Measurements from ENCODE around the gene CDX2.
"Not testable (repeated sequence)": the region's sequence is repeated elsewhere in the genome, so short reads cannot be mapped to it uniquely, and the experiment has no call there.

The CDX2 gene, protein sequence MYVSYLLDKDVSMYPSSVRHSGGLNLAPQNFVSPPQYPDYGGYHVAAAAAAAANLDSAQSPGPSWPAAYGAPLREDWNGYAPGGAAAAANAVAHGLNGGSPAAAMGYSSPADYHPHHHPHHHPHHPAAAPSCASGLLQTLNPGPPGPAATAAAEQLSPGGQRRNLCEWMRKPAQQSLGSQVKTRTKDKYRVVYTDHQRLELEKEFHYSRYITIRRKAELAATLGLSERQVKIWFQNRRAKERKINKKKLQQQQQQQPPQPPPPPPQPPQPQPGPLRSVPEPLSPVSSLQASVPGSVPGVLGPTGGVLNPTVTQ

DNA sequence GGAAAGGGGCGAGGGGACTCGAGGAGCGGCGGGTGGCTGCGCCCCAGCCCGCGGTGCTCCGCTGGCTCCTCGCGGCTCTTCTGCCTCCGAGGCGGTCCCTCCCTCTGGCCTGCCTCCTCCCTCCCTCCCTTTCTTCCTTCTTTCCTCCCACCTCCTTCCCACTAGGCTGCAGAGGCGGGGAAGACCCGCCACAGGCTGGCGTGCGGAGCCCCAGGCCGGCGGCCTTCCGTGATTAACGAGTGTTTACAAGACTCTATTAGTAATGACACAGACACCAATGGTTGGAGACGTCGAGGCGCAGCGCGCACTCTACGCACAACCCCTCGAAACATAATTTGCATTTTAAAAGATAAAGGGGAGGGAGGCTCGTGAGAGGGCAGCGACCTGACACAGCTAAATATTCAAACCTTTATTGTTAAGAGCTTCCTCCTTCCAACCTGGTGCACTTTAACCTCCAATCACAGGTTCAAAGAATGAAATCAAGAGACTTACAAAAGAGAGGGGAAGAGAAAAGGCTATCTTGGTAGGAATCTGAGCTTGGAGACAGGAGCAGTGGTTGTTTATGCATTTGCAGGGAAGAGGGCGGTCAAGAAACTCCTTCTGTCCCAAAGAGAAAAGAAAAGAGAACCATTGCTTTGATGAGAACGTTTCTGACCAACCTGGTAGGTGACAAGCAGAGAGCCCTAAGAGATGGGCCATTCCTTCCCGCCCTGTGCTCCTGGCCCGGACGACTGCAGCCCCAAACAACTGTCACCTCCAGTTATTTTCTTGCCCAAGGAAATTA, at the start of gene CDX2:
CDX2 (minus strand) TSS at position 234 of the 784 bp plus-strand sequence. CDS start 309 bp downstream, outside the sequence.
- DNase-seq (ENCODE audit: low read depth in 2 of 2), result no peak

- no peak for DNase-seq (ENCODE audit: low read depth in 2 of 2)
Observed at GRCh38 chr13:28014301-28014700, 45.2 kb upstream of the CDX2 start.

- DNase-seq (ENCODE audit: low read depth in 2 of 2), result no peak
Observed at GRCh38 chr13:28013482-28013881, 44.4 kb upstream of the CDX2 start.

- DNase-seq (ENCODE audit: low read depth in 2 of 2), result no peak
Observed at GRCh38 chr13:28012896-28013295, 43.8 kb upstream of the CDX2 start.

- no peak for DNase-seq (ENCODE audit: low read depth in 2 of 2)
Observed at GRCh38 chr13:28012383-28012782, 43.3 kb upstream of the CDX2 start.

- DNase-seq (ENCODE audit: low read depth in 2 of 2), result no peak
Observed at GRCh38 chr13:28010046-28010445, 40.9 kb upstream of the CDX2 start.

GRCh38 chr13:28005016-28005415, 35.9 kb upstream of the CDX2 start:
- not testable (repeated sequence) for DNase-seq (ENCODE audit: low read depth in 2 of 2)

GRCh38 chr13:28002886-28003698, 34.0 kb upstream of the CDX2 start:
- no peak for DNase-seq (ENCODE audit: low read depth in 2 of 2)

GRCh38 chr13:28001837-28002473, 32.8 kb upstream of the CDX2 start:
- DNase-seq (ENCODE audit: low read depth in 2 of 2), result no peak

DNA sequence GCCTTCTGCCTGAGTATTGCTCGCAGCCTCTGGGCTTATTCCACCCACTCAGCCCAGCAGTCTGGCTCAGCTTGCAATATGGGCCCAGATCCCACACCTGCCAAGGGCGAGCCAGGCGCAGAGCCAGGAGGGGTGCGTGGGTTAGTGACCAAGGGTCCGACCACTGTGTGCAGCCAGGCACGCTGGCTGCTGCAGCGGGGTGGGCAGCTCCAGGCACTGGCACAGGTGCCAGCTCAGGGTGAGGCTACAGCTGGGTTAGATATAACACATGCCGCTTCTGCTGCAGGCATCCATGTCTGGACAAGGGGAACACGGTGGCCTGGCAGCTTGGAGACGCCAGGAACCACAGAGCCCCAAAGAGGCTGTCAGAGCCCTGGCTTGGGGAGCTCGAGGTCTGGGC, 31.9 kb upstream of the CDX2 start:
- DNase-seq (ENCODE audit: low read depth in 2 of 2), result no peak

- DNase-seq (ENCODE audit: low read depth in 2 of 2), result no peak
Observed at GRCh38 chr13:28000567-28000966, 31.5 kb upstream of the CDX2 start.

GRCh38 chr13:27997904-27998522, 28.9 kb upstream of the CDX2 start:
- DNase-seq (ENCODE audit: low read depth in 2 of 2), result no peak

- no peak for DNase-seq (ENCODE audit: low read depth in 2 of 2)
Observed at GRCh38 chr13:27991881-27992280, 22.8 kb upstream of the CDX2 start.

DNA sequence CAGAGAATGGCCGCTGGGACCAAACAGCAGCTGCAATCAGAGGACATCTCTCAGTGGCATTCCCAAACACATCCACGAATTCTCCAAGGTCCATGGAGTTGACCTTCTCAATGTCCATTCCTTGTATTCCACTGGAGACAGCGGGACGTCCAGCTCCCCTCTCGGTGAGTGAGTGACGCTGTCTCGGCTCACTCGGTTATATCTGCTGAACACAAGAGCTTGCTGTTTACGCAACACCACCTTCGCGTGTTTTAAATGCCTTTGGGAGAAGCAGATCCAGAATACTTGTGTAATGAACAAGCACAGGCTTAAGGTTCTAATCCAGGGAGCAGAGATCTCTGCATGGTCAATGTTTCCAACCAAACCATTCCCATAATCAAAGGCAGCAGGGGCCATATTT, 19.4 kb upstream of the CDX2 start, which contains the start of gene URAD:
URAD (minus strand) TSS at position 174 of the 400 bp plus-strand sequence; CDS start at position 118, 56 bp downstream.
- no peak for DNase-seq (ENCODE audit: low read depth in 2 of 2)

GRCh38 chr13:27985600-27985999, 16.5 kb upstream of the CDX2 start:
- no peak for DNase-seq (ENCODE audit: low read depth in 2 of 2)

GRCh38 chr13:27982361-27982760, 13.2 kb upstream of the CDX2 start:
- no peak for DNase-seq (ENCODE audit: low read depth in 2 of 2)

- DNase-seq (ENCODE audit: low read depth in 2 of 2), result no peak
Observed at GRCh38 chr13:27981006-27981708, 12.0 kb upstream of the CDX2 start.

DNA sequence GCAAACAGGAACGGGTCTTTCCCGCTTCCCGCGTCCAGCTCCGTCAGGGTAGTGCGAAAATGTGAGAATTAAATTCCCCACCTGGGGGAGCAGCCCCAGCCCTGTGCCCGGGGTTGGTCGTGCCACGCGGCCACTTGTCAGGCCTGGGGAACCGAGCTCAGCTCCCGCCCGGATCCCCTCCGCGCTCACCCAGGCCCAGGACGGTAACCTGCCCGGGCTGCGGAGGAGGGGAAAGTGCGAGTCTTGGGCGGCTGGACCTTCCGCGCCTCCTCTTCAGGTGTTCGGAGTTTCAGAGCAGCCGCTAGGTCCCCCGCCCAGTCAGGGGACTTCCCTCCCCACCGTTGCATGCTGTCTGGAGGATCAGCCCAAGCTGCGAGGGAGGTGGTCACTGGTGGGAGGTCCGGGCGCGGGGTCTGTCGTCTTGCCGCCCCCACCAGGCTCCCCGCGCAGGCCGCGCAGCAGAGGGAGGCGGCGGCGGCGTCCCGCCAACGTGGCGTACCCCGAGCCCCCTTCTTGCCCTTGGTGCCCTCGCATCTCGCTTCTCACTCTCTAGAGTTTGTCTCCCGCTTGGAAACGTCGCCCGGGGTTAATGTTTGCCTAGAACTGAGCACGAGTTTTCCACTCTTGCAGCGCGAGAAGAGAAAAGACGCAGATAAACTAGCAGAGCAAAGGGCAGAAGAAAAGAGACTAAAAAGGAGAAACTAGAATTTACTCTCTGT, 11.3 kb upstream of the CDX2 start:
- DNase-seq (ENCODE audit: low read depth in 2 of 2), result no peak

- DNase-seq (ENCODE audit: low read depth in 2 of 2), result no peak
Observed at GRCh38 chr13:27979765-27980279, 10.7 kb upstream of the CDX2 start.

All from stimulated activated CD4-positive, alpha-beta T cell treated with anti-CD3 and anti-CD28 coated beads, Interleukin-1b, Interleukin-23, amount 100 ng/mL, for 1 hour (primary cell).